22Rv1 (cell line): ENCODE results near the gene FRK.
"Not testable (repeated sequence)": the region's sequence is repeated elsewhere in the genome, so short reads cannot be mapped to it uniquely, and the experiment has no call there.

Source experiments
- H3K27ac ChIP-seq: fragments of 450-650 bp; 2 replicates; pipeline ENCODE4 v1.5.1; 2017
- ZFX ChIP-seq: fragments of 450-650 bp; IDR thresholded peaks from 2 replicates; pipeline ENCODE4 v1.6.1; 2017; ENCODE audit warnings: antibody characterized with exemption, borderline replicate concordance
- TF ChIP-seq, protein P1 (sequence below): fragments of 450-650 bp; IDR thresholded peaks from 2 replicates; pipeline ENCODE4 v1.5.1; 2017; ENCODE audit warnings: mild to moderate bottlenecking

Gene FRK

DNA sequence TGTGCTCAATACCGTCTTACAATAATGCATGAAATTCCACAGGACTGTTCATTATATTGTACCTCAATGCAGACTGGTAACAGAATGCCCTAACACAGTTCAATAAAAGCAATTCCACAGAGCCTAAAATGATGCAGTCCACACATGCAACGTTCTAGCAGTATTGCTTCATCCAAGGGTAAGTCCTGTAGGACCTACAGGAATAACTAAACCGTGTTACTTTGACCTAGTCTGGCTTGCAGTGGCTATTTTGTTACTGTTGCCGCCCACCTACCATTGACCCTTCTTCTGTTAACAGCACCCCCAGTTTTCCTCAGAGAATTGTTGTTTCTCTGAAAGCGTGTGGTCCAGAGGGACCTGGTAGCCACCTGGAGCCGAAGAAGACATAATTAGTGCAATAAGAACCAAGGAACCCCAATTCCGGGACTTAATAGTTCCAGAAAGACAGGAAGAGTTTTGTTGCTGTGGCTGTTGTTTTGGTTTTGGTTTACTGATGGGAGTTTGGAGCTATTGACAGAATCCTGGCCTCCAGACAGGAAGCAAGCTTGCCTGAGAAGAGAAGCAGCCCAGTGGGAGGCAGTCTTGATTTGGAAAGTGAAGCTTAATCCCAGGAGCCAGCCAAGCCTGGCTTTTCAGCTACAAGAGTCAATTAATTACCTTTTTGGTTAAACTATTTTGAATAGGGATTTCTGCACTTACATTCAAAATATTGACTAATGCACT, 91.3 kb downstream of the FRK start:
- no peak for TF ChIP-seq ZFX
- TF ChIP-seq, protein P1, sequence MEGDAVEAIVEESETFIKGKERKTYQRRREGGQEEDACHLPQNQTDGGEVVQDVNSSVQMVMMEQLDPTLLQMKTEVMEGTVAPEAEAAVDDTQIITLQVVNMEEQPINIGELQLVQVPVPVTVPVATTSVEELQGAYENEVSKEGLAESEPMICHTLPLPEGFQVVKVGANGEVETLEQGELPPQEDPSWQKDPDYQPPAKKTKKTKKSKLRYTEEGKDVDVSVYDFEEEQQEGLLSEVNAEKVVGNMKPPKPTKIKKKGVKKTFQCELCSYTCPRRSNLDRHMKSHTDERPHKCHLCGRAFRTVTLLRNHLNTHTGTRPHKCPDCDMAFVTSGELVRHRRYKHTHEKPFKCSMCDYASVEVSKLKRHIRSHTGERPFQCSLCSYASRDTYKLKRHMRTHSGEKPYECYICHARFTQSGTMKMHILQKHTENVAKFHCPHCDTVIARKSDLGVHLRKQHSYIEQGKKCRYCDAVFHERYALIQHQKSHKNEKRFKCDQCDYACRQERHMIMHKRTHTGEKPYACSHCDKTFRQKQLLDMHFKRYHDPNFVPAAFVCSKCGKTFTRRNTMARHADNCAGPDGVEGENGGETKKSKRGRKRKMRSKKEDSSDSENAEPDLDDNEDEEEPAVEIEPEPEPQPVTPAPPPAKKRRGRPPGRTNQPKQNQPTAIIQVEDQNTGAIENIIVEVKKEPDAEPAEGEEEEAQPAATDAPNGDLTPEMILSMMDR, result no peak
- no peak overlapping the region for H3K27ac ChIP-seq

DNA sequence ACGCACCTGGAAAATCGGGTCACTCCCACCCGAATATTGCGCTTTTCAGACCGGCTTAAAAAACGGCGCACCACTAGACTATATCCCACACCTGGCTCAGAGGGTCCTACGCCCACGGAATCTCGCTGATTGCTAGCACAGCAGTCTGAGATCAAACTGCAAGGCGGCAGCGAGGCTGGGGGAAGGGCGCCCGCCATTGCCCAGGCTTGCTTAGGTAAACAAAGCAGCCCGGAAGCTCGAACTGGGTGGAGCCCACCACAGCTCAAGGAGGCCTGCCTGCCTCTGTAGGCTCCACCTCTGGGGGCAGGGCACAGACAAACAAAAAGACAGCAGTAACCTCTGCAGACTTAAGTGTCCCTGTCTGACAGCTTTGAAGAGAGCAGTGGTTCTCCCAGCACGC, 100.4 kb downstream of the FRK start:
- H3K27ac ChIP-seq, result not testable (repeated sequence)

DNA sequence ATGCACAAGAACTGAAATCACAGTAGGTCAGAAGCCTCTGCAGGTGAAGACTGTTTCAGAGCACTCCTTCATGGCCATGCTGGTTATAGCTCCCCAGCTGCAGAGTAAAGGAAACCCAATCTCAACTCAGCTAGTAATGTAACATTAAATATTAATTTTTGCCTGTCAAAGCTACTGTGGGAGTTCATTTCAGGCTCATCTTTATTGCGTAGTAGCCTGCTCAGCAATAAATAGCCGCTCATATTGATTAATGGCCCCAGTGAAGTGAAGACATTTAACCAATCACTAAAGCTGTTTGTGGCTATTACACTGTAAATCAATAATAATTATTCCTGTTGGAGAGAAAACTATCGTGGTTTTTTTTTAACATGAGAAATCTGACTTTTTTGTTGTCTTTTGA, 101.7 kb downstream of the FRK start:
- no peak overlapping the region for H3K27ac ChIP-seq
- TF ChIP-seq, protein P1, result no peak
- TF ChIP-seq ZFX, result no peak

DNA sequence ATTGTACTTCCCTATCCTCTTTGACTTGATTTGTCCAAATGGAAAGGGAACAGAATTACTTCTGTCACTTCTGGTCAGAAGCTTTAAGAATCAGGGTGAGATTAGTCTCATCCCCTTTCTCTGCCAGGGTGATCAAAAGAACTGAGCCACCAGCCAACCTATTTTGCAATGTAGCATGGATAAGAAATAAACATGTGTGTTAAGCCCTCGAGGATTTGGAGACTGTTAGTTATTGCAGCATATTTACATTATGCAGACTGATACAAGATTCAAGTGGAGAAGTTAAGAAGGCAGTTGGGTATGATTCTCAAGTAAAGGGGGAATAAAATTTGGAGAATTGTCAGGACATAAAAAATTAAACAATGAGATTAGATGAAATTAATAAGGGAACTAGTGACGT, 106.0 kb downstream of the FRK start:
- no peak overlapping the region for H3K27ac ChIP-seq
- TF ChIP-seq, protein P1, result no peak
- TF ChIP-seq ZFX, result no peak

DNA sequence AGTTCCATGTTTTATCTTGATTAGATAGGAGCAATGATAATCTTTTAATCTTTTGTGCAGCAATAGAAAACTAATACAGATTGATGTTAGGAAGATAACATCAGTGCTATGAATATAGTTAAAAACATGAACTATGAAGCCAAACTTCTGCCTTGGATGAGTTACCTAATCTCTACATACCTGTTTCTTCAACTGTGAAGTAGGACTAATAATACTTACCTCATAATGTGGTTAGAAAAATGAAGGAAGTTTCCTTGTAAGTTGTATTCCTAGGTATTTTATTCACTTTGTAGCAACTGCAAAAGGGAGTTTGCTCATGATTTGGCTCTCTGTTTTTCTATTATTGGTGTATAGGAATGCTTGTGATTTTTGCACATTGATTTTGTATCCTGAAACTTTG, 111.9 kb downstream of the FRK start:
- TF ChIP-seq, protein P1, result no peak
- TF ChIP-seq ZFX, result no peak
- no peak overlapping the region for H3K27ac ChIP-seq

DNA sequence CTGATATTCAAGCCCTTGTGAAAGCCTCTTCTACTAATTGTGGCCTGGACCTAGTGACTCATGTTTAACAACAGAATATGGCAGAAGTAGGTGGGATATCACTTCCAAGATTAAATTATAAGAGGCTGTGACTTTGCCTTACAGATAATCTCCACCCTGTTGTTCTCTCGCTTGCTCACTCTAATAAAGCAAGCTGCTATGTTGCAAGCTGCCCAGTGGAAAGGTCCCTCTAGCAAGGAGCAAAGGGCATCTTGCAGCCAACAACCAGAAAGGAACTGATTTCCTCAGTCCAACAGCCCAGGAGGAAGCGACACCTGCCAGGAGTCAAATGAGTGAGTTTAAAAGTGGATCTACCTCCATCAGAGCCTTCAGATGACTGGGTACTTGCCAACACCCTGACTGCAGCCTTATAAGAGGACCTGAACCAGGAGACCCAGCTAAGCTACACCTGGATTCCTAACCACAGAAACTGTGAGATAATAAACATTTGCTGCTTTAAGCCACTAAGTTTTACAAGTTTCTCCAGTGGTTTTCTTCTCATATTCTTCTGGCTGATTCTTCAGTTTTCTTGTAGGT, 112.6 kb downstream of the FRK start:
- TF ChIP-seq ZFX, result no peak
- TF ChIP-seq, protein P1, result no peak
- H3K27ac ChIP-seq, result no peak overlapping the region

DNA sequence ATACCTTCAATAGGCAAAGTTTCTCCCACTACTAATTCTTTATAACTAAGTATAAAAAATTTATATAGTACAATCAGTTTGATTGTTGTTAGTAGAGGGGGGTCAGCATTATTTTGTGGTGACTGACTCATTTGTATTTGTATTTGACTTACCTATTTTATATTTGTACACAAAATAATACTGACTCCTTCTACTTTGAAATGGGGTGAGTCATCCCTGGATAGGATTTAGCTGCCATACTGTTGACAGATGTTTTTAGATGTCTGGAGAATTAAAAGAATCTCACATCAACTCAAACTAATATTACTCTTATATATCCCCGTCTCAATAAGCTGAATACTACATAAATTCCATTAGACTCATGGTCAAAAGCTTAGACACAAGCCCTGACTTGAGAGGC, 114.9 kb downstream of the FRK start:
- TF ChIP-seq, protein P1, result no peak
- H3K27ac ChIP-seq, result no peak overlapping the region

DNA sequence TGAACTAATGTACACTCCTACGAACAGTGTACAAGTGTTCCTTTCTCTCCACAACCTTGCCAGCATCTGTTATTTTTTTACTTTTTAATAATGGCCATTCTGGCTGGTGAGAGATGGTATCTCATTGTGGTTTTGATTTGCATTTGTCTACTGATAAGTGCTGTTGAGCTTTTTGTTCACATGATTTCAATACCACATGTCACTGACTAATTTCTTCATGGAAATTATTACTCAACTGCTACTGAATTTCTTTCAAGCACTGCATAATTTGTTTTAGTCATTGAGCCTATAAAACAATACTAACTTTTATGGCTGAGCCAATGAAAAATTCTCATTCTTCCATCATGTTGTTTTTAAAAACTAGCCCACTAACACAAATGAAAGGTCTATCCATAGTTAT, 115.4 kb downstream of the FRK start:
- no peak overlapping the region for H3K27ac ChIP-seq
- TF ChIP-seq, protein P1, result no peak
- TF ChIP-seq ZFX, result no peak

DNA sequence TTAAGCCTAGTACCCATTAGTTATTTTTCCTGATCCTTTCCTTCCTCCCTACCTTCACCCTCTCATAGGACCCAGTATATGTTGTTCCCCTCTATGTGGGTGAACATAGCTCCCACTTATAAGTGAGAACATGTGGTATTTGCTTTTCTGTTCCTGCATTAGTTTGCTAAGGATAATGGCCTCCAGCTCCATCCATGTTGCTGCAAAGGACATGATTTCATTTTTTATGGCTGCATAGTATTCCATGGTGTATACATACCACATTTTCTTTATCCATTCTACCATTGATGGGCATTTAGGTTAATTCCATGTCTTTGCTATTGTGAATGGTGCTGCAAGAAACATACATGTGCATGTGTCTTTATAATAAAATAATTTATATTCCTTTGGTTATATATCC, 115.9 kb downstream of the FRK start:
- H3K27ac ChIP-seq, result not testable (repeated sequence)

DNA sequence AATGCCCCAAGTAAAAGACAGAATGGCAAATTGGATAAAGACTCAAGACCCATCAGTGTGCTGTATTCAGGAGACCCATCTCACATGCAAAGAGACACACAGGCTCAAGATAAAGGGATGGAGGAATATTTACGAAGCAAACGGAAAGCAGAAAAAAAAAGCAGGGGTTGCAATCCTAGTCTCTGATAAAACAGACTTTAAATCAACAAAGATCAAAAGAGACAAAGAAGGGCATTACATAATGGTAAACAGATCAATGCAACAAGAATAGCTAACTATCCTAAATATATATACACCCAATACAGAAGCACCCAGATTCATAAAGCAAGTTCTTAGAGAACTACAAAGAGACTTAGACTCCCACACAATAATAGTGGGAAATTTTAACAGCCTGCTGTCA, 123.2 kb downstream of the FRK start:
- H3K27ac ChIP-seq, result not testable (repeated sequence)
